OCI-LY3 (cell line): ENCODE data around the gene VAV3.
"Not testable (repeated sequence)": the region's sequence is repeated elsewhere in the genome, so short reads cannot be mapped to it uniquely, and the experiment has no call there.

Experiments used
- H2AFZ ChIP-seq: fragments of 200-600, 300-600 bp; shearing (Covaris generic); 2 replicates; pipeline ENCODE4 v1.6.0; 2014; ENCODE audit warnings: antibody characterized with exemption, low read depth, low read length
- H3K27ac ChIP-seq: fragments of 200-600, 300-600 bp; sonication (generic); 2 replicates; pipeline ENCODE4 v1.5.1; 2014; ENCODE audit warnings: mild to moderate bottlenecking, low read length, moderate library complexity, mixed read lengths
- H3K27me3 ChIP-seq: fragments of 200-600, 300-600 bp; sonication (generic); 2 replicates; pipeline ENCODE4 v1.6.1; 2014; ENCODE audit warnings: low read depth, low read length, mixed read lengths
- H3K36me3 ChIP-seq: fragments of 200-600, 300-600 bp; sonication (generic); replicated peaks from 2 replicates; pipeline ENCODE3; 2014; ENCODE audit warnings: low read depth, low read length, mixed read lengths
- H3K4me1 ChIP-seq: fragments of 300-600, 200-600 bp; sonication (generic); 2 replicates; pipeline ENCODE4 v1.6.1; 2014; ENCODE audit warnings: low read length, mixed read lengths
- H3K4me2 ChIP-seq: fragments of 200-600, 300-600 bp; sonication (generic); 2 replicates; pipeline ENCODE4 v1.6.1; 2014; ENCODE audit warnings: low read length, mixed read lengths
- H3K4me3 ChIP-seq: fragments of 300-600, 200-600 bp; sonication (generic); 2 replicates; pipeline ENCODE4 v1.5.1; 2014; ENCODE audit warnings: antibody characterized with exemption, mild to moderate bottlenecking, low read length, moderate library complexity
- H3K79me2 ChIP-seq: fragments of 300-600, 200-600 bp; shearing (Covaris generic); 2 replicates; pipeline ENCODE4 v1.6.1; 2014; ENCODE audit warnings: mild to moderate bottlenecking, low read length, mixed read lengths
- H3K9ac ChIP-seq: fragments of 300-600, 200-600 bp; shearing (Covaris generic); 2 replicates; pipeline ENCODE4 v1.6.0; 2014; ENCODE audit warnings: mild to moderate bottlenecking, low read length, moderate library complexity
- H3K9me3 ChIP-seq: fragments of 200-600, 300-600 bp; shearing (Covaris generic); 2 replicates; pipeline ENCODE4 v1.6.1; 2014; ENCODE audit warnings: low read length, mixed read lengths; ENCODE audit not compliant: insufficient read depth
- H4K20me1 ChIP-seq: fragments of 200-600, 300-600 bp; sonication (generic); 2 replicates; pipeline ENCODE4 v1.6.1; 2016; ENCODE audit warnings: low read length, mixed read lengths; ENCODE audit not compliant: insufficient read depth
- EZH2phosphoT487 ChIP-seq: fragments of 200-600 bp; shearing (Covaris generic); IDR thresholded peaks from 2 replicates; pipeline ENCODE4 v1.6.1; 2018; ENCODE audit warnings: antibody characterized with exemption, mixed run types, low read depth
- TF ChIP-seq, protein P1 (sequence below): fragments of 200-600, 300-600 bp; sonication (generic); IDR thresholded peaks from 2 replicates; pipeline ENCODE4 v1.5.1; 2014; ENCODE audit warnings: antibody characterized with exemption, low read length, low read depth

The VAV3 gene

GRCh38 chr1:107741242-107741641, 223.7 kb downstream of the VAV3 start:
- TF ChIP-seq EZH2phosphoT487, result no peak
- TF ChIP-seq, protein P1, sequence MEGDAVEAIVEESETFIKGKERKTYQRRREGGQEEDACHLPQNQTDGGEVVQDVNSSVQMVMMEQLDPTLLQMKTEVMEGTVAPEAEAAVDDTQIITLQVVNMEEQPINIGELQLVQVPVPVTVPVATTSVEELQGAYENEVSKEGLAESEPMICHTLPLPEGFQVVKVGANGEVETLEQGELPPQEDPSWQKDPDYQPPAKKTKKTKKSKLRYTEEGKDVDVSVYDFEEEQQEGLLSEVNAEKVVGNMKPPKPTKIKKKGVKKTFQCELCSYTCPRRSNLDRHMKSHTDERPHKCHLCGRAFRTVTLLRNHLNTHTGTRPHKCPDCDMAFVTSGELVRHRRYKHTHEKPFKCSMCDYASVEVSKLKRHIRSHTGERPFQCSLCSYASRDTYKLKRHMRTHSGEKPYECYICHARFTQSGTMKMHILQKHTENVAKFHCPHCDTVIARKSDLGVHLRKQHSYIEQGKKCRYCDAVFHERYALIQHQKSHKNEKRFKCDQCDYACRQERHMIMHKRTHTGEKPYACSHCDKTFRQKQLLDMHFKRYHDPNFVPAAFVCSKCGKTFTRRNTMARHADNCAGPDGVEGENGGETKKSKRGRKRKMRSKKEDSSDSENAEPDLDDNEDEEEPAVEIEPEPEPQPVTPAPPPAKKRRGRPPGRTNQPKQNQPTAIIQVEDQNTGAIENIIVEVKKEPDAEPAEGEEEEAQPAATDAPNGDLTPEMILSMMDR, result no peak
- H3K9me3 ChIP-seq, result no peaks in the 10 kb centered on the region
- H3K4me2 ChIP-seq, result no peak overlapping the region
- H3K79me2 ChIP-seq, result no peaks in the 10 kb centered on the region
- H3K4me1 ChIP-seq, result peaks cover 10% of the 10 kb centered on the region
- H2AFZ ChIP-seq, result no peak overlapping the region
- no peaks in the 10 kb centered on the region for H3K36me3 ChIP-seq
- no peaks in the 10 kb centered on the region for H4K20me1 ChIP-seq
- no peaks in the 10 kb centered on the region for H3K27me3 ChIP-seq
- H3K27ac ChIP-seq, result no peak overlapping the region
- H3K9ac ChIP-seq, result no peak overlapping the region
- no peak overlapping the region for H3K4me3 ChIP-seq

DNA sequence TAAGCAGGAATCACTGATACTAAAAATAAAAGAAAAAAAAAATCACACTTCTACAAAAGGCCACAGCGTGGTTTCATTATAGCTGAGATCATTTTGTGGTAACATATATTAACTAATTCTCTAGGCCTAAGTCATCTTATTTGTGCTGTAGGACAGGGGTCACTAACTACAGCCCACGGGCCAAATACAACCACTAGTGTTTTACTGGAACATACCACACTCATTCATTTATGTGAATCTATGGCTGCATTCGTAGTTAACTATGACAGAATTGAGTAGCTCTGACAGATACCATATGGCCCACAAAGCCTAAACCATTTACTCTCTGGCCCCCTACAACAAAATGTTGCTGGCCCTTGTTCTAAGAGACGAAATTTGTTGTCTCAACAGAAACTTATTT, 224.4 kb downstream of the VAV3 start:
- Histone ChIP-seq H3K4me3 (no peak overlapping the region), H3K79me2 (no peaks in the 10 kb centered on the region), H3K4me2 (no peak overlapping the region), H3K27me3 (no peaks in the 10 kb centered on the region), H3K36me3 (no peaks in the 10 kb centered on the region), H3K9me3 (no peaks in the 10 kb centered on the region), H3K4me1 (peaks cover 10% of the 10 kb centered on the region), H2AFZ (no peak overlapping the region), H3K9ac (no peak overlapping the region), H3K27ac (no peak overlapping the region), H4K20me1 (no peaks in the 10 kb centered on the region)
- TF ChIP-seq EZH2phosphoT487, result no peak
- TF ChIP-seq, protein P1, result no peak

- no peak overlapping the region for H3K27ac ChIP-seq
- no peaks in the 10 kb centered on the region for H3K9me3 ChIP-seq
- no peak overlapping the region for H3K4me2 ChIP-seq
- H3K36me3 ChIP-seq, result no peaks in the 10 kb centered on the region
- no peaks in the 10 kb centered on the region for H4K20me1 ChIP-seq
- no peaks in the 10 kb centered on the region for H3K79me2 ChIP-seq
- no peak overlapping the region for H3K4me3 ChIP-seq
- no peak overlapping the region for H3K9ac ChIP-seq
- TF ChIP-seq EZH2phosphoT487, result no peak
- TF ChIP-seq, protein P1, result no peak
- peaks cover 10% of the 10 kb centered on the region for H3K4me1 ChIP-seq
- H3K27me3 ChIP-seq, result no peaks in the 10 kb centered on the region
- no peak overlapping the region for H2AFZ ChIP-seq
Measured at GRCh38 chr1:107739651-107740050, 225.3 kb downstream of the VAV3 start.

DNA sequence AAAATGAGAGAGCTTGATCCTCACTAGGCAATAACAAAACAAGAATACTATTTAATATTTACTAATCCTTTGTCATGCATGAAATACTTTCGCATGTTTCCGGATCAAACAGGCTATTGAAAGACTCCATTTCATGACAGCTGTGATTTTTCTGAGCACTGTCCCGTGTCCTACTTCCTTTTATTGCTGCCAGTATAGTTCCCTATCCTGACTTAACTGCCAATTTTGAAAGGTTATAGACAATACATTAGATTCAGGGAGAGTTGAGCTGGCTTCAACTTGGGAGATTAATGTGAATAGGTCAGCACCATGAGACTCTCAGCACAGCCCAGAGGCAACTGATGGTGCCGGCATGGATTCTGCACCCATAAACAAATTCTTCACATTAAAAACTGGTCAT, 225.8 kb downstream of the VAV3 start:
- Histone ChIP-seq H3K36me3 (no peaks in the 10 kb centered on the region), H3K27ac (no peak overlapping the region), H3K27me3 (no peaks in the 10 kb centered on the region), H3K9ac (no peak overlapping the region), H3K4me3 (no peak overlapping the region), H3K79me2 (no peaks in the 10 kb centered on the region), H3K9me3 (no peaks in the 10 kb centered on the region), H3K4me1 (peaks cover 10% of the 10 kb centered on the region), H2AFZ (no peak overlapping the region), H3K4me2 (no peak overlapping the region), H4K20me1 (no peaks in the 10 kb centered on the region)
- TF ChIP-seq, protein P1, result no peak
- no peak for TF ChIP-seq EZH2phosphoT487

GRCh38 chr1:107733401-107733800, 231.6 kb downstream of the VAV3 start:
- H3K36me3 ChIP-seq, H3K27ac ChIP-seq, H3K9ac ChIP-seq, H3K4me1 ChIP-seq, H3K9me3 ChIP-seq, H3K4me3 ChIP-seq, H3K27me3 ChIP-seq, H2AFZ ChIP-seq, H4K20me1 ChIP-seq, H3K4me2 ChIP-seq, H3K79me2 ChIP-seq: not testable (repeated sequence)
